LNCAP (cell line): ENCODE results near the gene TF.

Experiments
- TF ChIP-seq, protein P1 (sequence below): fragments of 450-650 bp; IDR thresholded peaks from 2 replicates; pipeline ENCODE4 v1.5.1; 2017; ENCODE audit warnings: mild to moderate bottlenecking

Gene TF

DNA sequence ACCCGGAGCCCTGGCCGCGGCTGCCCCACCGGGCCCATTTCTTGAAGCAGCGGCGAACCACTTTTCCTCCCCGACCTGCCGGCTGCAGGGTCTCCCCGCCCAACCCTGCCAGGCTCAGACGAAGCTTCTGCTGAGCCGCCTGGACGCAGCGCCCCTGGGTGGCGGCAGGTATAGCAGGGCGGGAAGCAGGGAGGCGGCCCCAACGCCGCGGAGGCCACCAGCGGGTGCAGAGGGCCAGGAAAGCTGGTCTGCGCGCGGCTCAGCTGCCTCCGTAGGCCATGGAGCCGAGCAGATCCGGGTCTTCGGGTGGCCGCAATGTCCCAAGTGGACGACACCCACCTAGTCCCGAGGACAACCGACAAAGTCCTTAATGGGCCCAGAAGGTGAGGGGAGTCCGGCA is 37.6 kb downstream of the TF start:
- TF ChIP-seq, protein P1, sequence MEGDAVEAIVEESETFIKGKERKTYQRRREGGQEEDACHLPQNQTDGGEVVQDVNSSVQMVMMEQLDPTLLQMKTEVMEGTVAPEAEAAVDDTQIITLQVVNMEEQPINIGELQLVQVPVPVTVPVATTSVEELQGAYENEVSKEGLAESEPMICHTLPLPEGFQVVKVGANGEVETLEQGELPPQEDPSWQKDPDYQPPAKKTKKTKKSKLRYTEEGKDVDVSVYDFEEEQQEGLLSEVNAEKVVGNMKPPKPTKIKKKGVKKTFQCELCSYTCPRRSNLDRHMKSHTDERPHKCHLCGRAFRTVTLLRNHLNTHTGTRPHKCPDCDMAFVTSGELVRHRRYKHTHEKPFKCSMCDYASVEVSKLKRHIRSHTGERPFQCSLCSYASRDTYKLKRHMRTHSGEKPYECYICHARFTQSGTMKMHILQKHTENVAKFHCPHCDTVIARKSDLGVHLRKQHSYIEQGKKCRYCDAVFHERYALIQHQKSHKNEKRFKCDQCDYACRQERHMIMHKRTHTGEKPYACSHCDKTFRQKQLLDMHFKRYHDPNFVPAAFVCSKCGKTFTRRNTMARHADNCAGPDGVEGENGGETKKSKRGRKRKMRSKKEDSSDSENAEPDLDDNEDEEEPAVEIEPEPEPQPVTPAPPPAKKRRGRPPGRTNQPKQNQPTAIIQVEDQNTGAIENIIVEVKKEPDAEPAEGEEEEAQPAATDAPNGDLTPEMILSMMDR: no peak

DNA sequence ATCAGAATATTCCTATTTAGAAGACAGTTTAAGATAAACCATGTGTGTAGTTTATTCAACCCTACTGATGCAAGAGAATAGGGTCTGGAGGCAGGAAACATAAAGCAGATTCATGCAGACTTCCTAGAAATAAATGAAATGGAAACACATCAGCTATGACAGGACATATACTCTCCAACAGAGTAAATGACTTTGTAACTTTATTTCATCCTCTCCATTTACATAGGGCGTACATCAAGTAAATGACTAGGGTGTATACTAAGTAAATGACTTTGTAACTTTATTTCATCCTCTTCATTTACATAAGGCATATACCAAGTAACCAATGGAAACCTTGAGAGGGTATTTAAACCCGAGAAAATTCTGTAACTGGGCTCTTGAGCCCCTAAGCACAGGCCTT is 41.8 kb downstream of the TF start:
- TF ChIP-seq, protein P1: no peak

DNA sequence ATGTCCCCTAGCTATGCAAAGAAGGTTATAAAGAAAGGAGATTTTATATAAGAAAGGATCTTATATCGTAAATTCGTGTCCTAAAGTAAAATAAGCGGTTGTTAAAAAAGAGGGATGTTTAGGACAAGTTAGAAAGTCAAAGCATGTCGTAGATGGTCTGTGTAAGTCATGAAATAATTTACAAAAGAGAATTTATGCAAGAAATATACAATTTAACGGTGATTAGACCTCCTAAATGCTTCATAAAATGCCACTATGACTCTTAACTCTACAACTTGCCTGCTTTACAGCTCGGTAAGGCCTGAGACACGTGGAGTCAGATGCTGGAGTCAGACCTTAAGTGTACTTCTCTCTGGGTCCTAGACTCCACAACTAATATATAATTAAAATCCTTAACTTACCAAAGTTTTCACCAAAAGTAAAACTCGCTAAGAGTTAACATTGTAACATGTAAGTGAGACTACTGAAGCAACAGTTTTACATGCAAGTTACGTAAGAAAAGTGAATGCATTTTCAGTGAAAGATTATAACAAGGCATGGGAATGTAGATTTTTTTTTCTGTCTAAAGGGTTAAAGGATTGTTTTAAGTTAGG is 46.1 kb downstream of the TF start:
- TF ChIP-seq, protein P1: no peak

DNA sequence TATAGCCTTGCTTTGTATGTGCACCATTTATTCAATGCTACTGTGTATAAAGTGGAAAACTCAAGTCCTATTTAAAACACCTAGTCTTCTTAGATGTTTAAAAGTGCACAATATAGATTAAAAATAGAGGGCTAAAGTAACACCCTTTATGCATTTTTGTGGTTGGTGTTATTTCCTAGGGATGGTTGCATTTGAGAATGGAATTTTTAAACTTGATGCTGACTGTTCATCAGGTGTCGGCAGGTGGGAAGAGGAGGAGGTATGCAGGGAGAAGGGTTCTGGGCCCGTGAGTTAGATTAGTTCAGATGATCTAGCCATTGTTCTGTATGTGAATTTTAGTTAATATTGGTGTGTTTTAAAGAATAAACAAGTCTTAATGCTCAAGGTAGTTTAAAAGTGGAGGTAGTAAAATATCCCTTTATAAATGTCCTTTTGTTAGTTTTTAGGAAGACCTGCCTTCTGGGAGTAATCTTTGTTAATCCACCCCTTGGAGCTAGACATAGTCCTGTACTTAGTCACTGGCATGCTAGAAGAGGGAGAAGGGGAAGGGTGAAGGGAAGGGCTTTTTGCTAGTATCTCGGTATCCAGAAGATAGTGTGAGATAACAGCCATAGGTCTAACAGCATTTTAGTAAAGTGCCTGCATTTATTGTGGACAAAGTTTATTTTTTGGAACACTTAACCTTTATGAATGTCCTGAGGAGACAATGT is 51.4 kb downstream of the TF start:
- TF ChIP-seq, protein P1: no peak

DNA sequence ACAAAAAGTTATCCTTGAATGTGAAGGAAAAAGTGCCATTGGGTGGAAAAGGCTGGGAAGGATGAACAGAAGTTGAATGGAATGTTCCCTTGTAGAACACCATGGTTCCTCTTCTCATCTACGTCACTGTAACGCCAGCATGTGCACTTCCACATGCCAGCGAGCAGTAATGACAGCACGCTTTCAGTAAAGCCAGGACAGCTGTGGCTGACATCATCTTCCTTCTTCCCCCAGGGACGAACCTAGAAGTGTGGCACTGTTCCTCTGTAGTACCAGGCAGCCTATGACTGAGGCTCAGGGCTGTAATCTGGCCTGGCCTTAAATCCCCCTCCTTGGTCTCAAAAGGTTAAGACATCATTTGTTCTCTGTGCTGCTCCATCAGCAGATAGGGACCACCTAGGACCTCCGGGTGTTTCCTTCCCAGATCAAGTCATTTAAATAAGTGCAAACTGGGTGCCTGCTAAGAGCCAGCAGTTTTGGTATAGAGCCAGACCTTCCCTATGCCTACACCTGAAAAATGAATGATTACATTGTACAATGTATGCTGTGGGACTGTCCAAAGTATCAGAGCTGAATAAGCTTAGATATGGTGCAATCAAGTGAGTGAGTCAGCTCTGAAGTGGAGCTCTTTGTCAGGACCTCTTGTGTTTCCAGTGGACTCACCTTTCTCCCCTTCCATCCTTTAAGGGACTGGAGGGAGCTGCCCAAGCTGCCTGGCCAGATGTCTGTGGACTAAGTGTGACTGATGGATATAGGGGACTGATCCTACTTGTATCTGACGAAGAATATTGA is 53.8 kb downstream of the TF start:
- TF ChIP-seq, protein P1: no peak

DNA sequence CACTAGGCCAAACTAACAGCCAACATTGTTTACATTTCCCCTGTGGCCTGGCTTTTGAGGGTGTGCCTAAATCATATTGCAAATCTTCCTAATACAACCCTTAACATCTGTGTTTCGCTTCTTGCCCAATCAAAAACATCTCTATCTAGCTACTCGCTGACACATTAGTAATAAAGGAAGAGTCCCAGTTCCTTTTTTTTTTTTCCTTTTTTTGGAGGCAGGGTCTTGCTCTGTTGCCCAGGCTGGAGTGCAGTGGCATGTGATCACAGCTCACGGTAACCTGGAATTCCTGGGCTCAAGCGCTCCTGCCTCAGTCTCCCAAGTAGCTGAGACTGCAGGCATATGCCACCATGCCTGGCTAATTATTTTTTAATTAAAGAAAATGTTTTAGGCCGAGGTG is 57.3 kb downstream of the TF start:
- TF ChIP-seq, protein P1: no peak

DNA sequence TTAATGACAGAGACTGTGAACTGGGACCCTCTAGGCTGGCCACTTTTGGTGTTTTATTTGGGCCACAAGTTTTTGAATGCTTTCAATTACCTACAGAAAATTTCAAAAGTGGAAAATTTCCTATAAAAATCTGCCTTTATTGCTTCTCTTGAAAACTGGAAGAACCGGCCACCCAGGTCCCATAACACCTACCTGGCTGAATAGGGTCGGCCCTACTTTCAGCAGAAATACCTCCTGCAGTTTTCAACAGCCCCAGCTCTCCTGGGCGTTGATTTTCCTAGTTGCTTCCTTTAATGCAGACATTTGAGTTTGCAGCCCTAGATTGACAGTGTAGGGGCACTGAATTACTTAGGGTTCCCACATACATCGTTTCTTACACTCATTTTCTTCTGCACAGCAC is 58.7 kb downstream of the TF start:
- TF ChIP-seq, protein P1: no peak
